Activated CD4-positive, alpha-beta T cell treated with anti-CD3 and anti-CD28 coated beads, Interleukin-2, Interleukin-4, amounts not matched to agents 100 ng/mL and 50 ng/mL, durations not matched to agents 16 hours and 8 hours (primary cell): Measurements from ENCODE around the gene SLC35B2.
A peak's percentile ranks its signal among the peaks of the same experiment; 100 is the strongest.

Experiments used
- DNase-seq: peaks from one replicate; pipeline ENCODE4 v3.0.0-alpha.2; 2020; ENCODE audit warnings: low spot score

Gene SLC35B2

GRCh38 chr6:44267252-44267651, 9.9 kb upstream of the SLC35B2 start:
- DNase-seq = no peak

- DNase-seq = no peak
These were observed 9.0 kb upstream of the SLC35B2 start for GRCh38 chr6:44266347-44266746.

- no peak for DNase-seq
These were observed 8.4 kb upstream of the SLC35B2 start for GRCh38 chr6:44265722-44266233.

GRCh38 chr6:44265007-44265721, 7.8 kb upstream of the SLC35B2 start, which contains the start of gene NFKBIE:
NFKBIE (minus strand) TSS chr6:44265551; CDS start chr6:44265346, 205 bp downstream.
- peak; percentile 94 for DNase-seq

- DNase-seq = peak; percentile 57
These were observed 7.1 kb upstream of the SLC35B2 start for GRCh38 chr6:44264154-44265006.

GRCh38 chr6:44263354-44264100, 6.2 kb upstream of the SLC35B2 start:
- DNase-seq = peak; percentile 53

GRCh38 chr6:44262467-44263353, 5.4 kb upstream of the SLC35B2 start:
- no peak for DNase-seq

GRCh38 chr6:44261581-44261980, 4.3 kb upstream of the SLC35B2 start:
- no peak for DNase-seq

GRCh38 chr6:44260451-44261297, 3.3 kb upstream of the SLC35B2 start:
- DNase-seq = no peak

- no peak for DNase-seq
These were observed 2.7 kb upstream of the SLC35B2 start for GRCh38 chr6:44260011-44260410.

- no peak for DNase-seq
These were observed 1.6 kb upstream of the SLC35B2 start for GRCh38 chr6:44258921-44259320.

GRCh38 chr6:44258325-44258863, 1.1 kb upstream of the SLC35B2 start:
- DNase-seq = no peak

- DNase-seq = no peak
These were observed 511 bp upstream of the SLC35B2 start for GRCh38 chr6:44257753-44258324.

GRCh38 chr6:44256775-44257024, 628 bp downstream of the SLC35B2 start:
- no peak for DNase-seq

- DNase-seq = no peak
These were observed 1.2 kb downstream of the SLC35B2 start for GRCh38 chr6:44255871-44256774.

GRCh38 chr6:44255105-44255808, 2.1 kb downstream of the SLC35B2 start:
- DNase-seq = no peak

GRCh38 chr6:44254191-44255104, 2.9 kb downstream of the SLC35B2 start:
- DNase-seq = no peak
